ENCODE data around the gene SLC24A2.

The SLC24A2 gene

GRCh38 chr9:19769213-19769612, 19.6 kb downstream of the SLC24A2 start:
- no peak overlapping the region for H3K4me3 ChIP-seq (ENCODE audit: low read length)
- no peak for DNase-seq (ENCODE audit: low read depth, low spot score)

- no peak for DNase-seq (ENCODE audit: low read depth, low spot score)
Observed at GRCh38 chr9:19768798-19769197, 20.0 kb downstream of the SLC24A2 start.

GRCh38 chr9:19759066-19759465, 29.8 kb downstream of the SLC24A2 start:
- no peak for DNase-seq (ENCODE audit: low read depth, low spot score)
- H3K4me3 ChIP-seq (ENCODE audit: low read length): no peak overlapping the region

More at GRCh38 chr9:19768798-19769197, 20.0 kb downstream of the SLC24A2 start:
- H3K4me3 ChIP-seq (ENCODE audit: low read length): no peak overlapping the region

- no peak overlapping the region for H3K4me3 ChIP-seq (ENCODE audit: low read length)
- no peak for DNase-seq (ENCODE audit: low read depth, low spot score)
Observed at GRCh38 chr9:19757745-19758144, 31.1 kb downstream of the SLC24A2 start.

- H3K4me3 ChIP-seq (ENCODE audit: low read length): no peak overlapping the region
- no peak for DNase-seq (ENCODE audit: low read depth, low spot score)
Observed at GRCh38 chr9:19754921-19755320, 33.9 kb downstream of the SLC24A2 start.

DNA sequence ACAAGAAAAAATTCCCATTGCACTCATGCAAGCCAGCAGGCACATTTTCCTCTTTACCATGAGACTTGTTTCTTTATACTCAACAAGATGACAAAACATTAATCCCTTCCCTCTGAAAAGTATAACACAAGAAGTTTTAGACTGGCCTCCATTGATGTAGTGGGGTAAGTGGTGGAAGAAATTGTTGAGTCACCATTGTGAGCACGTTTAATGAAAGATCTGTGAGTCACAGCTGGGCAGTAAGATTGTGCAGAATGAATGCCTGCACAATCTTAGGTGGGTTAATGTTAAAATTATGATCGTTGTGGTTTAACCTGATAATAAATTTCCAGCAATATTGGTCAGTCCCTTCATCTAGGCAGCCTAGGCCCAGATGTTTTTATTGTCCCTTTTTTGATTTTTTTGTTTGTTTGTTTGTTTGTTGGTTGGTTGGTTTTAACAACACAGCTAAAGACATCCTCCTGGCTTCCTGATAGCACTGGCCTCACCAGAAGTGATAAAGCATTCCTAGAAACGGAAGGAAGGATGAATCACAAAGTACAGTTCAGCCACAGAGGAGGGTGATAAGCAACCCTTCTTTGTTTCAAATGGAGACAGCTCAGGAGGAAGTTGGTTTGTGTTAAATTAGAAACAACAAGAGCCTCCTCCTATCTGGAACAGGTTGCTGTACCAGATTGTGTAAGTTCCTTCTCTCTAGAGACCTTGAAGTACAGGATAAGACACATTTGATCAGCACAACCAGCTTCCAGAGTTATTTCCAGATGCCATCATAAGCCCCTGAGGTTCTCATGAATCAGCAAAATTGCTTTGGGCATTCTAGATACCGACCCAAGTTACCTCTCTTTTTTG, 40.3 kb downstream of the SLC24A2 start:
- peak; percentile 20 for DNase-seq (ENCODE audit: low read depth, low spot score)

DNA sequence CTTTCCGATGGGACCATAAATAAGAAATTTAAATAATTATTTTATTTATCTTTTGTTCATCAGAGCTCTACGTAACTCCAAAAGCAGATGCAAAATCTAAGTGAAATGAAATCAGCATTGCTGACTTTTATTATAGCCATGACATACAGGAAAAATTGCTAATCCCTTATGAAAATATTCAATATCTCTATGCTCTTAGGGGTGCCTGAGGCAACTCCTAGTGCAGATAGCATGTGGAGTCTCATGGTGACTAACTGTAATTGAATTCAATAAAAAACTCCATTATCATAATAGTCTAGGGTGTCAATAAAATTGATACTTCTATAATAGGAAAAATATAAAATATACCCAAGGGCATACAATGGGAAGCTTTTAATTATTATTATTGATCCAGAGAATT, 42.6 kb downstream of the SLC24A2 start:
- no peak for DNase-seq (ENCODE audit: low read depth, low spot score)
- H3K4me3 ChIP-seq (ENCODE audit: low read length): no peak overlapping the region

More for the DNA sequence above, 40.3 kb downstream of the SLC24A2 start:
- H3K4me3 ChIP-seq (ENCODE audit: low read length): no peak overlapping the region

DNA sequence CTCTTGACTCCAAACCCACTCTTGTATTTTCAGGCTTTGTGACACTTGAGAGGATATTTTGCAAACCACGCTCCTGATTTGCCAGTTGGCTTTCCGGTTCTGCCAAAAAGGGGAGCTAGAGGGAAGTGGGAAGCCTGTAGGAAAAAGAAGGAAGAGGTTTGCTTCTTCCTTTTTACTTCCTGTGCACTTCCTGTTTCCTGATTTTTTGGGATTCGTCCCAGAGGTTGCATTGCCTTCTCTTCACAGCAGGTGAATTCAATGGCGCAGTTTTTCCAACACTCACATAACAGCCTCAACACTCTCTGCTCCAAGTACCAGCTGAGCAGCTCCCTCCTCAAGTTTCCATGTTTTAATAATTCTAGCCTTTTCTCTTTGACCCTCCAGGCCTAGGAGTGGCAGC, 47.7 kb downstream of the SLC24A2 start:
- DNase-seq (ENCODE audit: low read depth, low spot score): no peak
- no peak overlapping the region for H3K4me3 ChIP-seq (ENCODE audit: low read length)

All from Jurkat, Clone E6-1 (cell line).